AG04449 (cell line): ENCODE measurements around the gene PI4K2B.
"Not testable (repeated sequence)": the region's sequence is repeated elsewhere in the genome, so short reads cannot be mapped to it uniquely, and the experiment has no call there.

ENCODE experiments used
- CTCF ChIA-PET: fragments of 350-600 bp; formaldehyde crosslinking; extraction: SDS; loops from one replicate; lab custom pipeline; 2021; ENCODE audit warnings: antibody characterized with exemption; lab: Yijun Ruan, JAX
- POLR2A ChIA-PET: fragments of 400-600, 350-600 bp; formaldehyde crosslinking; extraction: SDS; loops from one replicate; lab custom pipeline; 2020; ENCODE audit warnings: antibody characterized with exemption, inconsistent platforms; lab: Yijun Ruan, JAX
- DNase-seq: peaks from one replicate; pipeline ENCODE4 v3.0.0-alpha.2; 2010; ENCODE audit warnings: low read depth, low spot score
- H3K4me3 ChIP-seq: 2 replicates; pipeline ENCODE4 v1.5.1; 2011; ENCODE audit warnings: low read depth, mild to moderate bottlenecking, control low read depth, low read length
- TF ChIP-seq, protein P1 (sequence below): IDR thresholded peaks from one replicate; pipeline ENCODE4 v1.5.1; 2011; ENCODE audit warnings: mild to moderate bottlenecking, moderate library complexity, low read length, control low read depth, inconsistent platforms; ENCODE audit not compliant: insufficient read depth; ENCODE audit errors: missing control alignments

PI4K2B gene

DNA sequence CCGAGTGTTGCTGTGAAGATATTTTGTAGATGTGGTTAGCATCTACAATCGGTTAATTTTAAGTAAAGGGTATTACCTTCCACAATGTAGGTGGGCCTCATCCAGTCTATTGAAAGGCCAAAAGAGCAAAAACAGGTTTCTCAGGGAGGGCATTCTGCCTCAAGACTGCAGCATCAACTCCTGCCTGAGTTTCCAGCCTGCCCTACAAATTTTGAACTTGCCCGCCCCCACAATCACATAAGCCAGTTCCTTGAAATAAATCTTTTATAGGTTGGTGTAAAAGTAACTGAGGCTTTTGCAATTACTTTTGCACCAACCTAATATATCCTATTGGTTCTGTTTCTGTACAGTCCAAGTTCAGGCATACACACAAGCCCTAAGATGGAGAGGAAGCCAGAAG lies 22.1 kb upstream of the PI4K2B start:
- DNase-seq, result no peak
- no peak overlapping the region for H3K4me3 ChIP-seq
- ChIA-PET CTCF (interaction anchor here (0.9 kb wide), 1 partner anchor 101 kb away, joined by 3 read pairs; the partner anchor contains the start of gene ZCCHC4), POLR2A (no interaction called here)
- TF ChIP-seq, protein P1, sequence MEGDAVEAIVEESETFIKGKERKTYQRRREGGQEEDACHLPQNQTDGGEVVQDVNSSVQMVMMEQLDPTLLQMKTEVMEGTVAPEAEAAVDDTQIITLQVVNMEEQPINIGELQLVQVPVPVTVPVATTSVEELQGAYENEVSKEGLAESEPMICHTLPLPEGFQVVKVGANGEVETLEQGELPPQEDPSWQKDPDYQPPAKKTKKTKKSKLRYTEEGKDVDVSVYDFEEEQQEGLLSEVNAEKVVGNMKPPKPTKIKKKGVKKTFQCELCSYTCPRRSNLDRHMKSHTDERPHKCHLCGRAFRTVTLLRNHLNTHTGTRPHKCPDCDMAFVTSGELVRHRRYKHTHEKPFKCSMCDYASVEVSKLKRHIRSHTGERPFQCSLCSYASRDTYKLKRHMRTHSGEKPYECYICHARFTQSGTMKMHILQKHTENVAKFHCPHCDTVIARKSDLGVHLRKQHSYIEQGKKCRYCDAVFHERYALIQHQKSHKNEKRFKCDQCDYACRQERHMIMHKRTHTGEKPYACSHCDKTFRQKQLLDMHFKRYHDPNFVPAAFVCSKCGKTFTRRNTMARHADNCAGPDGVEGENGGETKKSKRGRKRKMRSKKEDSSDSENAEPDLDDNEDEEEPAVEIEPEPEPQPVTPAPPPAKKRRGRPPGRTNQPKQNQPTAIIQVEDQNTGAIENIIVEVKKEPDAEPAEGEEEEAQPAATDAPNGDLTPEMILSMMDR, result no peak

DNA sequence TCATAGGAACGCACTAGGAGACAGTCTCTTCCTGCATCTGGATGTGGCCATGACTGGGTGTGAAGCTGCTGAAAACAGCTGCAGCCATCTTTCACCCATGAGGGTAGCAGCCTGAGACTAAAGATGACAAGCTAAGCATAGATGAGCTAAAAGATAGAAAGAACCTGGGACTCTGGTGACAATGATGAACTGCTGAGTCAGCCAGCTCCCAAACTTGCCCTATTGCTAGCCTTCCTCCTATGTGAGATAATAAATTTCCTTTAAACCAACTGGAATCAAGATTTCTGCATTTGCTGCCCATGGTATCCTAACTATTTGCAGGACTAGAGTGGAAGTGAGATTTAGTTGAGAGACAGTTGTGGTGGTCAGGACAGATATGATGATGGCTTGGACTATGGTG lies 21.0 kb upstream of the PI4K2B start:
- DNase-seq, result no peak

DNA sequence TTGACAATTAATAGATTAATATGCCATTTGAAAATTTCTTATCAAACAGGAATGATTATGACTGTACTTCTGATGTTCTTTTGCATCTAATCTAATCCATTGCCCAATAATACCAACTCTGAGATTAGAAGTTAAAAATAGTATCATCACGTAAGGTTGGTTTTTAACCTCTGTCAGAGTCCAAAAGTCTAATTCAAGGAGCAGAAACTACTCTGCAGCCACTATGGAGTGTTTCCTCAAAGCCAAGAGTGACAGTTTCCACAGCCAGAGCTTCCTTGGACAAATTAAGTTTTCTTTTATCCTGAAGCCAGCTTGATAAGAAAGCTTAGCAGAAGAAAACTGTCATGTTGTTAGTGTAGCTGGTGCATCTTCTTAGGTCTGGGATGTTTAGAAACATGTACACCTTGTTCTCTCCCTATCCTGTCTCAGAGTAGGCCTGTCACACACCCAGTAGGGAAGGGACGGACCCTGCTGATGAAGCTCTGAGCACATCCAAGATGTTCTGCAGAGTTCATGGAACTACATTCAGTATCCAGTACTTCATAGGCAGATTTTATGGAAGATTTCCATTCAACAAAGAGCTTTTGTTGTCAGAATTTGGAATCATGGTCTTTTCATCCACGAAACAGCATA lies 20.4 kb upstream of the PI4K2B start:
- ChIA-PET POLR2A (no interaction called here), CTCF (interaction anchor here (1.1 kb wide), 1 partner anchor 99 kb away, joined by 6 read pairs; the partner anchor contains the start of gene ZCCHC4)
- no peak overlapping the region for H3K4me3 ChIP-seq
- TF ChIP-seq, protein P1, result no peak
- no peak for DNase-seq

More for the DNA sequence above, 21.0 kb upstream of the PI4K2B start:
- CTCF ChIA-PET, result no interaction called here
- H3K4me3 ChIP-seq, result no peak overlapping the region
- TF ChIP-seq, protein P1, result no peak
- POLR2A ChIA-PET, result no interaction called here

DNA sequence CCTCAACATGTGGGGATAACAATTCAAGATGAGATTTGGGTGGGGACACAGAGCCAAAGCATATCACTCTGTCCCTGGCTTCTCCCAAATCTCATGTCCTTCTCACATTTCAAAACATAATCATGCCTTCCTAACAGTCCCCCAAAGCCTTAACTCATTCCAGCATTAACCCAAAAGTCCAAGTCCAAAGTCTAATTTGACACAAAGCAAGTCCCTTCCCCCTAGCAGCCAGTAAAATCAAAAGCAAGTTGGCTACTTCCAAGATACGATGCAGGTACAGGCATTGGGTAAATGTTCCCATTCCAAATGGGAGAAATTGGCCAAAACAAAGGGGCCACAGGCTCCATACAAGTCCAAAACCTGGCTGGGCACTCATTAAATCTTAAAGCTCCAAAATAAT lies 19.1 kb upstream of the PI4K2B start:
- H3K4me3 ChIP-seq, POLR2A ChIA-PET, DNase-seq: not testable (repeated sequence)
- CTCF ChIA-PET, result interaction anchor here (1.1 kb wide), 1 partner anchor 98 kb away, joined by 6 read pairs; the partner anchor contains the start of gene ZCCHC4

DNA sequence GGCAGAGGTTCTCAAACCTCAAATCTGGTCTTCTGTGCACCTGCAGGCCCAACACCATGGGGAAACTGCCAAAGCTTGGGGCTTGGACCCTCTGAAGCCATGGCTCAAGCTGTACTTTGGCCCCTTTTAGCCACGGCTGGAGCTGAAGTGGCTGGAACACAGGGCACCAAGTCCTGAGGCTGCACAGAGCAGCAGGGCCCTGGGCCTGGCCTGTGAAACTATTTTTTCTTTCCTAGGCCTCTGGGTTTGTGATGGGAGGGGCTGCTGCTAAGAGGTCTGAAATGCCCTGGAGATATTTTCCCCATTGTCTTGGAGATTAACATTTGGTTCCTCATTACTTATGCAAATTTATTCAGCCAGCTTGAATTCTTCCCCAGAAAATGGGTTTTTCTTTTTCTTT lies 18.3 kb upstream of the PI4K2B start:
- POLR2A ChIA-PET, result no interaction called here
- TF ChIP-seq, protein P1, result no peak
- no peak for DNase-seq
- CTCF ChIA-PET, result interaction anchor here (0.6 kb wide), 1 partner anchor 236 kb away, joined by 3 read pairs; no protein-coding TSS in a partner anchor
- H3K4me3 ChIP-seq, result no peak overlapping the region

DNA sequence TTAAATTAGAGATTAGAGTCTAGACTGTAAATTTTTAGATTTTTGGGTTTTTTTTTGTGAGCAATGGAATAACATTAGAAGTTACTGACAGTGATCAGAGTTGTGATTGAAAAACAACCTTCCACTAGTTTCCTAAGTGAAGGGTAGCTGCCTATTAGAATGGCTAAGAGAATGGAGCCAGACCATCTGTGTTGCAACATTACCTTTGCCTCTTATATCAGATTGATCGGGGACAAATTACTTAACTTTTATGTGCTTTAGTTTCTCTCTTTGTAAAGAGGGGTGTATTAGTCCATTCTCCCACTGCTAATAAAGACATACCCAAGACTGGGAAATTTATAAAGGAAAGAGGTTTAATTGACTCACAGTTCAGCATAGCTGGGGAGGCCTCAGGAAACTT lies 12.5 kb upstream of the PI4K2B start:
- DNase-seq, result no peak
- H3K4me3 ChIP-seq, result no peak overlapping the region
- ChIA-PET CTCF (interaction anchor here (0.5 kb wide), 1 partner anchor 26 kb away, joined by 4 read pairs; no protein-coding TSS in a partner anchor), POLR2A (no interaction called here)
- TF ChIP-seq, protein P1, result no peak
